Activated CD8-positive, alpha-beta T cell treated with anti-CD3 and anti-CD28 coated beads, Interleukin-2, amount 10 ng/mL, durations not matched to agents 7 days and 5 days (primary cell): ENCODE measurements around the gene ERBIN. TPM values are rescaled to one million over a fixed set of nuclear protein-coding genes. Genes with fewer than 3 reads are reported as not detected.
"Not testable (repeated sequence)": the region's sequence is repeated elsewhere in the genome, so short reads cannot be mapped to it uniquely, and the experiment has no call there.

Experiments used
- ATAC-seq: fragments of 150-1000 bp; cut with Tn5 transposase; one replicate; pipeline ENCODE4 v1.10.0; 2021; ENCODE audit warnings: moderate library complexity
- CTCF ChIA-PET: fragments of 350-600 bp; sonication (Branson Sonifier 250); formaldehyde crosslinking; loops from one replicate; lab custom pipeline; 2021; ENCODE audit warnings: antibody characterized with exemption; lab: Charles Lee
- POLR2A ChIA-PET: fragments of 350-600 bp; sonication (Branson Sonifier 250); formaldehyde crosslinking; loops from one replicate; lab custom pipeline; 2021; ENCODE audit warnings: antibody characterized with exemption; lab: Charles Lee
- DNase-seq: peaks from one replicate; pipeline ENCODE4 v3.0.0-alpha.2; 2020
- H3K27ac Mint-ChIP-seq: one replicate; pipeline ENCODE4 v1.8.0; 2021; ENCODE audit warnings: mild to moderate bottlenecking, mixed read lengths
- H3K27me3 Mint-ChIP-seq: one replicate; pipeline ENCODE4 v1.8.0; 2021; ENCODE audit warnings: low read depth, mixed read lengths
- H3K36me3 Mint-ChIP-seq: one replicate; pipeline ENCODE4 v1.8.0; 2021; ENCODE audit warnings: low read depth, mixed read lengths
- H3K4me1 Mint-ChIP-seq: one replicate; pipeline ENCODE4 v1.8.0; 2021; ENCODE audit warnings: low read depth, mixed read lengths
- H3K4me3 Mint-ChIP-seq: one replicate; pipeline ENCODE4 v1.8.0; 2021; ENCODE audit warnings: mild to moderate bottlenecking, mixed read lengths
- H3K9me3 Mint-ChIP-seq: one replicate; pipeline ENCODE4 v1.8.0; 2022; ENCODE audit warnings: mixed read lengths; ENCODE audit not compliant: insufficient read depth
- total RNA-seq, 2 experiments: library from RNA; stranded (reverse); gene quantifications; one replicate each; pipeline ENCODE4 v1.2.3, GENCODE V29; 2021

The ERBIN gene
- total RNA-seq, 2 experiments from 2014 or later = 44.8 to 46.9 TPM

DNA sequence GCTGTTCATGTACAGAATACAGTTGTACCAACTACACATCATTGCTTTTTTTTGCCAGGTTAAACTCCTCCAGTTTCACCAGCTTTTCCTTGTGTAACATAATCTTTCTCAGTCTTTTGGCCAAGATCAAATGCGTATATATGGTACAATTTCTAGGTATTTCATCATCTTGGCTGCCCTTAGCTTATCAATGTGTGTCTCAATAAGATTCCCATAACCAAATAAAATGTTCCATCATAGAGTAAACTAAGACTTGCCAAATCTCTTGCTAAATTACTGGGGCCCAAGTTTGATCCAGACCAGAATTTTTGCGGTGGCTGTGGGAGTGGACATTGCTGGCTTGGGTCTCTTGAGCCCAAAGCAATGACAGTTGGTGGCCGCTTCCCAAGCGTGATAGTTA is 24.3 kb upstream of the ERBIN start:
- Mint-ChIP-seq H3K27me3 (peaks cover 4% of the 10 kb centered on the region), H3K9me3 (no peaks in the 10 kb centered on the region), H3K36me3 (no peaks in the 10 kb centered on the region), H3K4me3 (no peak overlapping the region), H3K4me1 (no peaks in the 10 kb centered on the region), H3K27ac (no peak overlapping the region)
- DNase-seq (no peak), ATAC-seq (no peak)
- CTCF ChIA-PET = no interaction called here
- POLR2A ChIA-PET = no interaction called here

DNA sequence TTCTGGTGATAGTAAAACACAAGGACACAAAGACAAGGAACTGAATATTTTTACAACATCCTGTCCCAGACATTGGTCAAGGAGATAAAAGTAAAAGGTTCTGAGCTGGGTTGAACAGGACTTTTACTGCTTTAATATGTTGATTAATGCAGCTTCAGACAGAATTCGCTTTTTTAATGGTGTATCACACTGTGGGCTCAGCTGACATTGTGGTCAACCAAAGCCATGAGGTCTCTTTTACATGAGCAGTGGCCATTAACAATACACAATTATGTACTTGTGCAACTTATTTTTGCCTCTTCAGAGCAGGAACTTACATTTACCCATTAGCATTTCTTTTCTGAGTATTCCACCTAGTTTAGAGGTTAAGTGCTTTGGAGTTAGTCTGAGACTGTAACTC is 22.8 kb upstream of the ERBIN start:
- DNase-seq = no peak
- CTCF ChIA-PET = no interaction called here
- Mint-ChIP-seq H3K27ac (no peak overlapping the region), H3K36me3 (no peaks in the 10 kb centered on the region), H3K4me3 (no peak overlapping the region), H3K27me3 (peaks cover 4% of the 10 kb centered on the region), H3K4me1 (no peaks in the 10 kb centered on the region), H3K9me3 (no peaks in the 10 kb centered on the region)
- POLR2A ChIA-PET = interaction anchor here (0.6 kb wide), 1 partner anchor 241 kb away, joined by 3 read pairs; no protein-coding TSS in a partner anchor
- ATAC-seq = no peak

DNA sequence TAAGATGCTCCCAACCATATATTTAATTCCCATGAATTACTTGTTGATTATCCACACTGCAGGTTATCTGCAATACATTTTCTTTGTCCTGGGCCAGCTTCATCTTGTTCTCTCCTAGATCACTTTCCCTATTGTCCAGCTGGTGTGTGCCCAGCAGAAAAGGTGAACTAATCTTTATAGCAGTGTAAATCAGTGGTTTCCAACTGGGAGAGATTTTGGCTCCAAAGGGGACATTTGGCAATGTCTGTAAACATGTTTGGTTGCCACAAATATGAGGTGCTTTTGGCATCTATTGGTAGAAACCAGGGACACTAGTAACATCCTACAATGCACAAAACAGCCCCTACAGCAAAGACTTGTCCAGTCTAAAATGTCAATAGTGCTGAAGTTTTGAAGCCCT is 20.1 kb upstream of the ERBIN start:
- CTCF ChIA-PET = interaction anchor here (1.4 kb wide), 1 partner anchor 146 kb away, joined by 3 read pairs; no protein-coding TSS in a partner anchor
- Mint-ChIP-seq H3K9me3 (no peaks in the 10 kb centered on the region), H3K4me3 (no peak overlapping the region), H3K27ac (no peak overlapping the region), H3K4me1 (no peaks in the 10 kb centered on the region), H3K36me3 (no peaks in the 10 kb centered on the region), H3K27me3 (no peaks in the 10 kb centered on the region)
- ATAC-seq (no peak), DNase-seq (no peak)
- POLR2A ChIA-PET = interaction anchor here (0.6 kb wide), 1 partner anchor 76 kb away, joined by 3 read pairs; no protein-coding TSS in a partner anchor

DNA sequence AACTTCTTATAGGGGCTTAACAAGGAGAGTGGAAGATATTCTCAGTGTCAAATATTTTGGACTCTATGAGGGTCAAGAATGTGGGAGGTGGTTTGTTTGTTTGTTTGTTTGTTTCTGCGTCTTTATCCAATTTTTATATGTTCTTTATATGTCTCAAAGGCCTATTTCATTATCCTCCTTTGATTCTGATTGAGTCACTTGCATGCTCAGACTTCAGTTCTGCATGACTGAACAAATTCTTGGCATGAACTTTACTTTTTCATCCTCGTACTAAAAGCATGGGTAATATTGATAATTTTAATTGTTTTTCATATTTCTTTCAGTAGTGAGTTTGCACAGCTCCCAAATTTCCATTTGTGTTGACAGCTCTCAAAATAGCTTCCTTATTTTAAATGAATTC is 19.2 kb upstream of the ERBIN start:
- Mint-ChIP-seq H3K9me3 (no peaks in the 10 kb centered on the region), H3K4me1 (no peaks in the 10 kb centered on the region), H3K4me3 (no peak overlapping the region), H3K36me3 (no peaks in the 10 kb centered on the region), H3K27me3 (no peaks in the 10 kb centered on the region), H3K27ac (no peak overlapping the region)
- POLR2A ChIA-PET = no interaction called here
- CTCF ChIA-PET = interaction anchor here (1.4 kb wide), 1 partner anchor 146 kb away, joined by 3 read pairs; no protein-coding TSS in a partner anchor
- DNase-seq (no peak), ATAC-seq (no peak)

DNA sequence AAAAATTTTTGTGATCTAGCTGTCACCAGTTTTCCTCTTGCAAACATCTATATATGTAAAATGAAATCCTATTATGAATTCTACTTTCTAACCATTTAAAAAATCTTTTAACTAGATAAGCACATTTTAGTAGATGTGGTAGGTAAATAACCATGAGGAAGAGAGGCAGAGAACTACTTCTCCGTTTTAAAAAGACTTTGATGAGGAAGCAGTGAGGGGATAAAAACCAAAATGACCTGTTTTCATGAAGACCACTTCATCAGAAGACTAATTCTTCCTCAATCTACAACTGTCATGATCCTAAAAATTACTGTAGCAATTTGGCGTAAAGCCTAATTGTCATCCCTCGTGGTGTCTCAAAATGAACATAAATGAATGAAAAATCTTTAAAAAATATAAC is 15.7 kb upstream of the ERBIN start:
- H3K4me1 Mint-ChIP-seq = no peaks in the 10 kb centered on the region

DNA sequence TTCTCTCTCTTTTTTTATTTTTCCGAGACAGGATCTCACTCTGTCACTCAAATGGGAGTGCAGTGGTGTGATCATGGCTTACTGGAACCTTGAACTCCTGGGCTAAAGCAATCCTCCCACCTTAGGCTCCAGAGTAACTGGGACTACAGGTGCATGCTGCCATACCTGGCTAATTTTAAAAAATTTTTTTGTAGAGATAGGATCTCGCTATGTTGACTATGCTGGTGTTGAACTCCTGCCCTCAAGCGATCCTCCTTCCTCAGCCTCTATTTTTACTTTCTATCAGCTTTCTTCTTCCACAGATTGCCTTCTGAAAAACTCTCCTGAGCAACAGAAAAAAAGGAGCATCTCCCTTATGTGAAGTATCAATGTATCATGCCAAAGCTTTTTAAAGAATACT is 14.1 kb upstream of the ERBIN start:
- Mint-ChIP-seq H3K27ac (no peak overlapping the region), H3K36me3 (no peaks in the 10 kb centered on the region), H3K4me1 (no peaks in the 10 kb centered on the region), H3K27me3 (no peaks in the 10 kb centered on the region), H3K4me3 (no peak overlapping the region), H3K9me3 (no peaks in the 10 kb centered on the region)
- DNase-seq = no peak
- no peak for ATAC-seq
- ChIA-PET CTCF (no interaction called here), POLR2A (no interaction called here)

More for the DNA sequence above, 15.7 kb upstream of the ERBIN start:
- DNase-seq (no peak), ATAC-seq (no peak)
- no peaks in the 10 kb centered on the region for H3K9me3 Mint-ChIP-seq
- H3K27ac Mint-ChIP-seq = no peak overlapping the region
- H3K4me3 Mint-ChIP-seq = no peak overlapping the region
- H3K27me3 Mint-ChIP-seq = no peaks in the 10 kb centered on the region
- ChIA-PET CTCF (no interaction called here), POLR2A (no interaction called here)
- no peaks in the 10 kb centered on the region for H3K36me3 Mint-ChIP-seq

DNA sequence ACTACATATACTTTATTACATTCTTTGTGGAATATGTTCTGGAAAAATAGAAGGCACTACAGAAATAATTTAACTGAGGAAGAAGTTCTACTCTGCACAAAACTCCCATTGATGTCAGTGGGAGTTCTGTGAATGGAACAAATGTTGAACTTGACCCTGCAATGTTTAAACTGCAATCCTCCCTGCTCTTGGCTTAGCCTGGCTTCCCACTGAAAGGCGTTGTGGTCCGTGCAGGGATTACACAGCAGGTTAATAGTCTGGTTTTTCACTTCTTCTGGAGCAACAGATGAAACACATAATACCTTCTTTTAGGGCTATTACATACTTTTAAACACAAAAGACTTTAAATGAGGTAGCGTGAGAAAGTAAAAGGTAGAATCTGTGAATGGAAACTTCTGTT is 12.9 kb upstream of the ERBIN start:
- no peaks in the 10 kb centered on the region for H3K27me3 Mint-ChIP-seq
- ChIA-PET POLR2A (no interaction called here), CTCF (no interaction called here)
- no peak overlapping the region for H3K27ac Mint-ChIP-seq
- H3K4me3 Mint-ChIP-seq = no peak overlapping the region
- DNase-seq (no peak), ATAC-seq (no peak)
- H3K4me1 Mint-ChIP-seq = no peaks in the 10 kb centered on the region
- H3K9me3 Mint-ChIP-seq = no peaks in the 10 kb centered on the region
- no peaks in the 10 kb centered on the region for H3K36me3 Mint-ChIP-seq

DNA sequence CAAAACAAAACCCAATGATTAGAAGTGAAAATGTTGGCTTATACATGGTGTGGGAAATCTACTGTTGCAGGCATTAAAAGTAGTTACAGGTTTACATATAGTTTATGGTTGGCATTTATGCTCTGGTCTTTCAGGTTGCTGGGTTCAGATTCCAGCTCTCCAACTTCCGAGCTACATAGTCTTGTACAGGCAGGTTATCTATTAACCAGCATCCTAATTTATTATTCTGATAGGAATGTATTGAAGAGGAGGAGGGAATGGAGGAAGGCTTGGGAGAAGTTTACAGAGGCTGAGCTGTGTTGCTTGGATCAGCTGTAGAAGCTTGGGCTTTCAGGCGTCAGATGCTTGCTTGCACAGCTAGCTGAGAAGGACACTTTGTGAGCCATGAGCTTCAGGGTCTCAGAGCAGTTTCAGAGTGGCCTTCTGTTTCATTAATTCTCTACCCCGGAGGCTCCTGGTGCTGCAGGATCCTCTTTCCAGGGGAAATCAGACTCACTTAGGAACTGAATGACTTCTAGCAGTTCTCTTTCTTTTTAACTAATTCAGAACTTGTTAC is 11.7 kb upstream of the ERBIN start:
- no peaks in the 10 kb centered on the region for H3K4me1 Mint-ChIP-seq
- no peaks in the 10 kb centered on the region for H3K9me3 Mint-ChIP-seq
- ChIA-PET CTCF (interaction anchor here (1.1 kb wide), 1 partner anchor 9 kb away, joined by 4 read pairs; no protein-coding TSS in a partner anchor), POLR2A (no interaction called here)
- no peak for ATAC-seq
- H3K27ac Mint-ChIP-seq = no peak overlapping the region
- no peak overlapping the region for H3K4me3 Mint-ChIP-seq
- DNase-seq = no peak
- H3K27me3 Mint-ChIP-seq = no peaks in the 10 kb centered on the region
- no peaks in the 10 kb centered on the region for H3K36me3 Mint-ChIP-seq

DNA sequence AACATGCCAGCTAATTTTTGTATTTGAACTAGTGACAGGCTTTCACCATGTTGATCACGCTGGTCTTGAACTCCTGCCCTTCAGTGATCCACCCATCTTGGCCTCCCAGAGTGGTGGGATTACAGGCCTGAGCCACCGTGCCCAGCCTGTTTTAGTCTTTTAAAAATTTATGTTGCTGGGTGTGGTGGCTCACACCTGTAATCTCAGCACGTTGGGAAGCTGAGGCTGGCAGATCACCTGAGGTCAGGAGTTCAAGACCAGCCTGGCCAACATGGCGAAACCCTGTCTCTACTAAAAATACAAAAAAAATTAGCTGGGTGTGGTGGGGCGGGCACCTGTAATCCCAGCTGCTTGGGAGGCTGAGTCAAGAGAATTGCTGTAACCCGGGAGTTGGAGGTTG is 10.7 kb upstream of the ERBIN start:
- ATAC-seq, DNase-seq, POLR2A ChIA-PET, H3K4me3 Mint-ChIP-seq, H3K4me1 Mint-ChIP-seq, H3K27me3 Mint-ChIP-seq, H3K9me3 Mint-ChIP-seq, H3K36me3 Mint-ChIP-seq, H3K27ac Mint-ChIP-seq: not testable (repeated sequence)
- CTCF ChIA-PET = interaction anchor here (0.9 kb wide), 1 partner anchor 8 kb away, joined by 4 read pairs; no protein-coding TSS in a partner anchor

DNA sequence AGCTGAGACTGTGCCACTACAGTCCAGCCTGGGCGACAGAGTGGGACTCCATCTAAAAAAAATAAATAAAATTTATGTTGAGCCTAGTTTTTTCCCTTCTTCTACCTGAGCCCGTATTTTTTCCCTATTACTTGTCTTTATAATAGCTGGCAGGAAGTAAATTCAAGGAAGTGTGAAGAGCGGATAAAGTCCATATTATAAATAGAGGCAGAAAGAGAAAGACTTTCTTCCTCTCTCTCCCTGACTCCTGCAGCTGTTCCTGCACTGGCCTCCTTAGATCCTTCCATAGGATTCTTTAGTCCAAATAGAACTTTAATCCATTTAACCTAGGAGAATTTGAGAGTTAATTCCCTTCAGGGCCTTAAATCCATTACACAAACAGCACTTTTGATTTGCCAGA is 10.3 kb upstream of the ERBIN start:
- ChIA-PET POLR2A (no interaction called here), CTCF (interaction anchor here (0.9 kb wide), 1 partner anchor 8 kb away, joined by 4 read pairs; no protein-coding TSS in a partner anchor)
- Mint-ChIP-seq H3K9me3 (no peaks in the 10 kb centered on the region), H3K27ac (no peak overlapping the region), H3K4me1 (no peaks in the 10 kb centered on the region), H3K27me3 (no peaks in the 10 kb centered on the region), H3K4me3 (no peak overlapping the region), H3K36me3 (no peaks in the 10 kb centered on the region)
- DNase-seq = no peak
- no peak for ATAC-seq

DNA sequence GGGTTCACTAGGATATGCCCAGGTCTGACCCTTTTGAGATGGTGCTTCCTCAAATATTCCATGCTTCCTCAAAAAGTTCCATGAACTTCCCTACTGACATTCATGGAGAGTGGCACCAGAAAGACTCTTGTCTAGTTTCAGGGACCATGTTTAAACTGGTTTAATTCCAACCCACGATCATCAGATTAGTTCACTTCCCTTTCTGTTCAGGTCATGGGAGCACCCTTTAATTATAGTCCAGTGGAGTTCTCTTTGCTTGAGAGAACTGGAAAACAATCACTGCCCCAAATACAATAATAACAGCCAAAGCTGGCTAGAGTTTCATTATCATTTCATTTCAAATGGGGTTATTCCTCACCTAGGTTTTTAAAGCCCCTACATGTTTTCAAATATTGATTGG is 9.7 kb upstream of the ERBIN start:
- Mint-ChIP-seq H3K36me3 (no peaks in the 10 kb centered on the region), H3K27me3 (no peaks in the 10 kb centered on the region), H3K4me1 (no peaks in the 10 kb centered on the region), H3K4me3 (no peak overlapping the region), H3K9me3 (no peaks in the 10 kb centered on the region), H3K27ac (no peak overlapping the region)
- DNase-seq (no peak), ATAC-seq (no peak)
- ChIA-PET CTCF (interaction anchor here (0.9 kb wide), 1 partner anchor 7 kb away, joined by 4 read pairs; no protein-coding TSS in a partner anchor), POLR2A (no interaction called here)

DNA sequence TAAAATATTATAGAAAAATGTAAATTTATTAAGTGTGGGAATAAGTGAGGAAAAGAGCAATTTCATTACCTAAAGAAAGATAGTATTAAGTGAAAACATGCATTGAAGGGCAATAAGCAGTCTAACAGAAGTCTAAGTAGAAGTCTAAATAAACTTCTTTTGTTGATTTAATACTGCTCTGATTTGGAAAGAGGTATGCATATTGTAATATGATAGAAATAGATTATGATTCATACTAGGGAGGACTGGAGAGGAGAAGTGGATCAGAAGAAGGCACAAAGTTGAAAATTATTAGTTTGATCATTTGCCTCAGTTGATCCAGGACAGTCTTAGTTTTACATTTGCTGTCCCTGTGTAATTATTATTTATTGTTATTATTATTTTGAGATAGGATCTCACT is 6.6 kb upstream of the ERBIN start:
- H3K4me1 Mint-ChIP-seq = peaks cover 9% of the 10 kb centered on the region
- H3K4me3 Mint-ChIP-seq = no peak overlapping the region
- DNase-seq = no peak
- no peaks in the 10 kb centered on the region for H3K36me3 Mint-ChIP-seq
- H3K27ac Mint-ChIP-seq = no peak overlapping the region
- no peak for ATAC-seq
- H3K9me3 Mint-ChIP-seq = no peaks in the 10 kb centered on the region
- peaks cover 16% of the 10 kb centered on the region for H3K27me3 Mint-ChIP-seq
- ChIA-PET POLR2A (no interaction called here), CTCF (no interaction called here)
